GM12878 (cell line): Measurements from ENCODE around the gene DDAH1. TPM values are rescaled to one million over a fixed set of nuclear protein-coding genes. Genes with fewer than 3 reads are reported as not detected.

Experiments
- ATAC-seq: fragments of 200-7000 bp; cut with Tn5 transposase; 3 replicates; pipeline ENCODE4 v1.9.1; 2020; ENCODE audit warnings: mild to moderate bottlenecking, moderate library complexity
- BruUV-seq: library from RNA; stranded (reverse); fragments of 400-500 nt; replicated peaks from 2 replicates; lab custom pipeline; 2021; lab: Mats Ljungman, UMichigan
- CTCF ChIA-PET: fragments of 300-600 bp; sonication (Branson Sonifier 250); formaldehyde crosslinking; extraction: SDS; loops from one replicate; lab custom pipeline; 2021; ENCODE audit warnings: inconsistent platforms; lab: Yijun Ruan, JAX
- POLR2A ChIA-PET: fragments of 350-600 bp; formaldehyde crosslinking; extraction: SDS; loops from one replicate; lab custom pipeline; 2021; ENCODE audit warnings: inconsistent platforms; lab: Charles Lee
- RAD21 ChIA-PET: fragments of 300-600 bp; sonication (Branson Sonifier 250); formaldehyde crosslinking; loops from one replicate; lab custom pipeline; 2023; ENCODE audit warnings: antibody characterized with exemption; ENCODE audit not compliant: unreplicated experiment; lab: Charles Lee
- SMC1A ChIA-PET: fragments of 300-600 bp; sonication (Branson Sonifier 250); formaldehyde crosslinking; loops from one replicate; lab custom pipeline; 2023; ENCODE audit not compliant: unreplicated experiment, uncharacterized antibody; lab: Charles Lee
- DNase-seq: peaks from one replicate; pipeline ENCODE4 v3.0.0-alpha.2; 2011; ENCODE audit warnings: low read depth, low spot score
- FAIRE-seq: peaks from 3 replicates; lab custom pipeline; 2011; peaks lifted over from hg19 to GRCh38; lab: Jason Lieb, UNC
- H2AFZ ChIP-seq: 2 replicates; pipeline ENCODE4 v1.6.0; 2011; ENCODE audit warnings: low read depth, low read length, control low read depth; ENCODE audit not compliant: control insufficient read depth
- H3K27ac ChIP-seq: 2 replicates; pipeline ENCODE4 v1.5.1; 2011; ENCODE audit warnings: control low read depth; ENCODE audit not compliant: control insufficient read depth, insufficient read depth
- H3K27me3 ChIP-seq, 2 experiments: replicated peaks in 1 of 2; 2 replicates each; pipeline versions ENCODE4 v1.6.0 to v1.6.1; 2011; ENCODE audit warnings: low read length in 1 of 2; ENCODE audit not compliant: control insufficient read depth in 2 of 2, insufficient read depth in 2 of 2
- H3K36me3 ChIP-seq, 2 experiments: 2 replicates each; pipeline ENCODE4 v1.5.1; 2011; ENCODE audit warnings: low read length in 1 of 2; ENCODE audit not compliant: control insufficient read depth in 2 of 2, insufficient read depth in 2 of 2
- H3K4me1 ChIP-seq: 2 replicates; pipeline ENCODE4 v1.6.1; 2011; ENCODE audit warnings: mild to moderate bottlenecking, low read length, moderate library complexity, mixed read lengths; ENCODE audit not compliant: control insufficient read depth, insufficient read depth
- H3K4me2 ChIP-seq: 2 replicates; pipeline ENCODE4 v1.6.0; 2011; ENCODE audit warnings: control low read depth; ENCODE audit not compliant: control insufficient read depth, insufficient read depth
- H3K4me3 ChIP-seq: fragments of 200-600 bp; sonication (generic); 2 replicates; pipeline ENCODE4 v1.5.1; 2016
- H3K79me2 ChIP-seq: 2 replicates; pipeline ENCODE4 v1.6.0; 2011; ENCODE audit warnings: low read length; ENCODE audit not compliant: control insufficient read depth, insufficient read depth
- H3K9ac ChIP-seq: 2 replicates; pipeline ENCODE4 v1.8.0; 2011; ENCODE audit warnings: low read length, control low read depth, mixed read lengths; ENCODE audit not compliant: control insufficient read depth, insufficient read depth
- H3K9me3 ChIP-seq: replicated peaks from 3 replicates; pipeline ENCODE4 v1.5.1; 2011; ENCODE audit warnings: mild to moderate bottlenecking, low read length; ENCODE audit not compliant: control insufficient read depth, insufficient read depth
- H4K20me1 ChIP-seq: 2 replicates; pipeline ENCODE4 v1.6.0; 2011; ENCODE audit not compliant: control insufficient read depth, insufficient read depth
- ATF3 ChIP-seq: IDR thresholded peaks from 2 replicates; pipeline ENCODE4 v1.6.1; 2011; ENCODE audit warnings: low read depth, mild to moderate bottlenecking, low read length, moderate library complexity, borderline replicate concordance; ENCODE audit errors: extremely low read depth
- ATF7 ChIP-seq: fragments of 450-650 bp; IDR thresholded peaks from 2 replicates; pipeline ENCODE4 v1.6.1; 2016; ENCODE audit warnings: low read depth, mild to moderate bottlenecking
- CHD2 ChIP-seq: IDR thresholded peaks from 2 replicates; pipeline ENCODE4 v1.6.1; 2011; ENCODE audit warnings: low read depth, low read length, improper control_type of control experiment, borderline replicate concordance
- CUX1 ChIP-seq: IDR thresholded peaks from 2 replicates; pipeline ENCODE4 v1.6.1; 2012; ENCODE audit warnings: improper control_type of control experiment, low read depth, low read length; ENCODE audit not compliant: insufficient replicate concordance
- NFXL1 ChIP-seq: fragments of 450-650 bp; IDR thresholded peaks from 2 replicates; pipeline ENCODE4 v1.6.1; 2017; ENCODE audit warnings: antibody characterized with exemption, mild to moderate bottlenecking, borderline replicate concordance
- RCOR1 ChIP-seq: conservative IDR thresholded peaks from 2 replicates; pipeline ENCODE4 v1.6.1; 2012; ENCODE audit warnings: low read depth, low read length, improper control_type of control experiment
- RFX5 ChIP-seq: IDR thresholded peaks from 2 replicates; pipeline ENCODE4 v1.6.1; 2011; ENCODE audit warnings: low read depth, low read length, improper control_type of control experiment
- RUNX3 ChIP-seq: IDR thresholded peaks from 2 replicates; pipeline ENCODE4 v1.6.1; 2012; ENCODE audit warnings: low read length, inconsistent platforms
- STAT1 ChIP-seq: fragments of 450-650 bp; conservative IDR thresholded peaks from 2 replicates; pipeline ENCODE4 v1.6.1; 2014; ENCODE audit warnings: antibody characterized with exemption, mild to moderate bottlenecking
- WGBS: methylation state at CpG from one replicate; pipeline ENCODE4 v1.1.6; 2016; ENCODE audit warnings: low lambda C conversion rate; ENCODE audit not compliant: insufficient replicate concordance, insufficient coverage; ENCODE audit errors: missing lambda C conversion rate; 5-methylcytosine and 5-hydroxymethylcytosine counted together
- in situ Hi-C: fragments of 300-500 bp; cut with MboI; formaldehyde crosslinking; loops from 9 replicates; pipeline ENCODE4 v1.14.3; 2018; ENCODE audit warnings: mixed read lengths
- intact Hi-C: fragments of 100-400 bp; cut with micrococcal nuclease; formaldehyde crosslinking; loops from one replicate; pipeline ENCODE4 v1.14.2; 2022; ENCODE audit not compliant: unreplicated experiment
- polyA plus RNA-seq, 11 experiments: library from polyadenylated mRNA; depleted of rRNA in 4 of 11; unstranded in 6 of 11; stranded (reverse) in 5 of 11; fragments of >200 nt; fragmentation: Nextera tagmentation in 4 of 11; fragmentation: Illumina TruSeq in 1 of 11; extraction: Ambion mirVana in 4 of 11; extraction: Trizol in 1 of 11; gene quantifications; 1 replicate in 1 of 11; 2 replicates in 10 of 11; pipeline versions ENCODE4 v1.2.1 to v1.2.3, GENCODE V29; 2011 to 2016; ENCODE audit warnings: inconsistent platforms in 2 of 11, missing spikeins in 2 of 11, low read depth in 1 of 11
- total RNA-seq, 4 experiments: library from RNA; depleted of rRNA in 3 of 4; stranded (reverse); fragments of >200 nt in 3 of 4; fragmentation: Illumina TruSeq in 1 of 4; extraction: Trizol in 1 of 4; gene quantifications; 2 replicates each; pipeline versions ENCODE4 v1.2.1 to v1.2.3, GENCODE V29; 2013 to 2021

DDAH1 gene
- total and polyA plus RNA-seq, 10 of the 15 experiments (the other 5 are each of a cell fraction or from before 2014, with no cell fraction given) = 0.07 to 0.88 (median 0.27) TPM; not detected in 6

DNA sequence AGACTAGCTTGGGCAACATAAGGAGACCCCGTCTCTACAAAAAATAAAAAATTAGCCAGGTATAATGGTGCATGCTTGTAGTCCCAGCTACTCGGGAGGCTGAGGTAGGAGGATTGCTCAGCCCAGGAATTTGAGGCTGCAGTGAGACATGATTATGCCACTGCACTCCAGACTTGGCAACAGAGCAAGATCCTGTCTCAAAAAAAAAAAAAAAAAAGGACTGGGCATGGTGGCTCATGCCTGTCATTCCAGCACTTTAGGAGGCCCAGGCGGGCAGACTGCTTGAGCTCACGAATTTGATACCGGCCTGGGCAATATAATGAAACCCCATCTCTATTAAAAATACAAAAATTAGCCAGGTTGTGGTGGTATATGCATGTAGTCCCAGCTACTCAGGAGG is 141.2 kb downstream of the DDAH1 start:
- no peaks in the 10 kb centered on the region for H3K4me1 ChIP-seq
- 39% methylated on average over 5 of the region's 5 CpGs for WGBS
- in situ Hi-C loops (loop anchor here (25.0 kb wide), 1 partner anchor 689 kb away; no protein-coding TSS in a partner anchor), intact Hi-C loops (no loop called here)
- no peak overlapping the region for H2AFZ ChIP-seq
- no peaks in the 10 kb centered on the region for H3K9me3 ChIP-seq
- RAD21 ChIA-PET = interaction anchor here (0.7 kb wide), 1 partner anchor 13 kb away, joined by 3 read pairs; no protein-coding TSS in a partner anchor
- ATAC-seq (no peak), FAIRE-seq (no peak)
- H3K27me3 ChIP-seq = no peaks in the 10 kb centered on the region; a peak in 1 of 4 replicates
- no peak overlapping the region for H3K27ac ChIP-seq
- H4K20me1 ChIP-seq = no peaks in the 10 kb centered on the region
- H3K9ac ChIP-seq = no peak overlapping the region
- H3K79me2 ChIP-seq = no peaks in the 10 kb centered on the region
- SMC1A ChIA-PET = interaction anchor here (0.6 kb wide), 1 partner anchor 19 kb away, joined by 3 read pairs; no protein-coding TSS in a partner anchor
- no TSS peak for BruUV-seq
- H3K36me3 ChIP-seq = no peaks in the 10 kb centered on the region
- no peak for TF ChIP-seq RCOR1
- TF ChIP-seq RFX5 = no peak
- TF ChIP-seq ATF7 = no peak
- TF ChIP-seq NFXL1 = no peak
- TF ChIP-seq RUNX3 = no peak
- TF ChIP-seq STAT1 = no peak
- TF ChIP-seq CUX1 = no peak
- no peak for TF ChIP-seq CHD2
- TF ChIP-seq ATF3 = no peak
- TF ChIP-seq, all 136 proteins: peak for 0
- no peak for DNase-seq
- no peak overlapping the region for H3K4me2 ChIP-seq
- no peak overlapping the region for H3K4me3 ChIP-seq
- POLR2A ChIA-PET = no interaction called here
- CTCF ChIA-PET = no interaction called here
